ENCODE results near the gene JOSD1.

GRCh38 chr22:38739300-38740055 is 38.7 kb upstream of the JOSD1 start:
- TF ChIP-seq POLR2A (IDR thresholded peaks at IDR 0.05), result no peak
- TF ChIP-seq CTCF (IDR thresholded peaks at IDR 0.05), result no peak
